Upper lobe of left lung (tissue), 6 donors: ENCODE measurements around the gene ACP5. TPM values are rescaled to one million over a fixed set of nuclear protein-coding genes. Genes with fewer than 3 reads are reported as not detected.

ENCODE experiments used
- ATAC-seq, 2 donors: fragments of 200-7000 bp; cut with Tn5 transposase; one replicate each; pipeline ENCODE4 v1.9.1; 2022; ENCODE audit warnings: mild to moderate bottlenecking in 2 of 2, moderate library complexity in 2 of 2; ENCODE audit not compliant: low FRiP score in 2 of 2
- DNase-seq, 2 donors: peaks; one replicate each; pipeline ENCODE4 v3.0.0-alpha.2; 2019 to 2020
- H3K27ac ChIP-seq, 4 donors: fragments of 200-600 bp; sonication (generic); one replicate each; pipeline ENCODE4 v1.5.1; 2016 to 2019
- H3K27me3 ChIP-seq, 4 donors: fragments of 200-600 bp; sonication (generic); one replicate each; pipeline ENCODE4 v1.5.1; 2017 to 2019
- H3K36me3 ChIP-seq, 4 donors: fragments of 200-600 bp; sonication (generic); one replicate each; pipeline ENCODE4 v1.5.1; 2016 to 2019
- H3K4me1 ChIP-seq, 4 donors: fragments of 200-600 bp; sonication (generic); one replicate each; pipeline ENCODE4 v1.5.1; 2018 to 2019
- H3K4me3 ChIP-seq, 4 donors: fragments of 200-600 bp; sonication (generic); one replicate each; pipeline ENCODE4 v1.5.1; 2017 to 2019; ENCODE audit warnings: mild to moderate bottlenecking in 2 of 4, moderate library complexity in 1 of 4
- H3K9me3 ChIP-seq, 4 donors: fragments of 200-600 bp; sonication (generic); one replicate each; pipeline ENCODE4 v1.5.1; 2018 to 2019
- CTCF ChIP-seq, 6 experiments: fragments of 450-650 bp in 4 of 6; fragments of 200-600 bp in 2 of 6; sonication (generic) in 2 of 6; IDR thresholded peaks; one replicate each; pipeline ENCODE4 v1.5.1; 2016 to 2019; ENCODE audit warnings: antibody characterized with exemption in 6 of 6
- EP300 ChIP-seq, 4 donors: sonication (generic); formaldehyde crosslinking; IDR thresholded peaks; one replicate each; pipeline ENCODE4 v1.5.1; 2017; ENCODE audit warnings: antibody characterized with exemption in 4 of 4, control low read depth in 2 of 4
- POLR2A ChIP-seq, 4 donors: fragments of 450-650 bp; IDR thresholded peaks; one replicate each; pipeline ENCODE4 v1.5.1; 2016 to 2017; ENCODE audit warnings: antibody characterized with exemption in 4 of 4, mild to moderate bottlenecking in 2 of 4
- POLR2AphosphoS5 ChIP-seq, 2 donors: sonication (generic); formaldehyde crosslinking; IDR thresholded peaks; one replicate each; pipeline ENCODE4 v1.5.1; 2017; ENCODE audit warnings: antibody characterized with exemption in 2 of 2
- WGBS, 2 donors: methylation state at CpG; one replicate each; pipeline ENCODE4 v1.1.5; 2017 to 2018; 5-methylcytosine and 5-hydroxymethylcytosine counted together
- total RNA-seq, 6 donors: library from RNA; depleted of rRNA in 4 of 6; stranded (reverse); fragments of >200 nt in 4 of 6; gene quantifications; one replicate each; pipeline versions ENCODE4 v1.1.0 to v1.2.1, GENCODE V29; 2016 to 2021
- donor health status: DM: no; HTN: no; CAD: no; lungs with moderate emphysema.
- donor health status: DM: no; HTN: yes; CAD: no; lungs with severe emphysema.

The ACP5 gene
- total RNA-seq, 6 donors from 2014 or later, result 169 to 650 (median 349) TPM

GRCh38 chr19:11534948-11535347 is 42.5 kb downstream of the ACP5 start:
- TF ChIP-seq POLR2A (IDR thresholded peaks at IDR 0.05), result no peak
- TF ChIP-seq EP300 (IDR thresholded peaks at IDR 0.05), result no peak
- TF ChIP-seq CTCF (IDR thresholded peaks at IDR 0.05), result no peak
- TF ChIP-seq POLR2AphosphoS5 (IDR thresholded peaks at IDR 0.05), result no peak
- peak overlapping the region in 1 of 4 donors; percentile 84 for H3K27ac ChIP-seq
- no peak for DNase-seq
- no peaks in the 10 kb centered on the region for H3K36me3 ChIP-seq
- peaks cover 0 to 12% (median 7%) of the 10 kb centered on the region in 4 donors for H3K27me3 ChIP-seq
- no peak for ATAC-seq
- 68 to 73% methylated on average over 5 of the region's 5 CpGs for WGBS, 2 donors
- no peaks in the 10 kb centered on the region for H3K9me3 ChIP-seq
- H3K4me3 ChIP-seq, result no peak overlapping the region
- peaks cover 10 to 18% (median 15%) of the 10 kb centered on the region in 4 donors for H3K4me1 ChIP-seq

DNA sequence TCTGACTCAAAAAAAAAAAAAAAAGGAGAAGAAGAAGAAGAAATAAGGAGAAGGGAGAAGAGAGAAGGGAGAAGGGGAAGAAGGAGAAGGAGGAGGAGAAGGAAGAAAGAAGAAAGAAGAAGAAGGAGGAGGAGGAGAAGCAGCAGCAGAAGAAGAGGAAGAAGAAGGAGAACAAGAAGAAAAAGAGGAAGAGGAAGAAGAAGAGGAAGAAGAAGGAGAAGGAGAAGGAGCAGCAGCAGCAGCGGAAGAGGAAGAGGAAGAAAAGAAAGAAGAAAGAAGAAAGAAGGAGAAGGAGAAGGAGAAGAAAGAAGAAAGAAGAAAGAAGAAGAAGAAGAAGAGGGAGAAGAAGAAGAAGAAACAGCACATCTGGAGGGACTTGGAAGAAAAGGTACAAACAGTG is 42.9 kb downstream of the ACP5 start:
- 72 to 80% methylated on average over 1 of the region's 1 CpG for WGBS, 2 donors
- TF ChIP-seq CTCF (IDR thresholded peaks at IDR 0.05), result no peak
- no peak for TF ChIP-seq EP300 (IDR thresholded peaks at IDR 0.05)
- no peak for TF ChIP-seq POLR2A (IDR thresholded peaks at IDR 0.05)
- TF ChIP-seq POLR2AphosphoS5 (IDR thresholded peaks at IDR 0.05), result no peak
- H3K4me3 ChIP-seq, result no peak overlapping the region

DNA sequence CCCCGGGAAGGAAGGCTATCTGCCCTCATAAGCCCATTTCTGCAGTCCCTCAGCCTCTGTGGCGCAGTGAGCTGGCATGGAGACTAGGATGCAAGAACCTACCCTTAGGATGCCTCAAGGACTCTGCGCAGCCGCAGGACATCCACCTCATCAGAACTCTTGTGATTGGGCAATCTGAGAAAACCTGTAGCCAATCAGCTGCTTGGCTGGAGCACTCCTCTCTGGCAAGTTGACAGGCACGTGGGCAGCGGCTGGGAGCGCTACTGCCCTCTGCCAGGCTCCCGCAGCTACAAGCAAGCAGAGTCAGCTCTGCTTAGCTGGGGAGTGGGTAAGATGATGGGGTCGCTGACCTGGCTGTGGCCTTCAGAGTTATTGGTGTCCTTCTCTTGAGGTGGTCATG is 47.0 kb downstream of the ACP5 start:
- no peaks in the 10 kb centered on the region for H3K9me3 ChIP-seq
- 29 to 32% methylated on average over 6 to 9 of the region's 9 CpGs for WGBS, 2 donors
- peaks cover 12 to 33% (median 17%) of the 10 kb centered on the region in 4 donors for H3K4me1 ChIP-seq
- no peak overlapping the region for H3K27ac ChIP-seq
- H3K27me3 ChIP-seq, result no peaks in the 10 kb centered on the region
- H3K36me3 ChIP-seq, result no peaks in the 10 kb centered on the region
- TF ChIP-seq POLR2A (IDR thresholded peaks at IDR 0.05) (no peak), POLR2AphosphoS5 (IDR thresholded peaks at IDR 0.05) (no peak), CTCF (IDR thresholded peaks at IDR 0.05) (no peak)
- ATAC-seq (peak; percentile 9 to 32), DNase-seq (peak; percentile 60 to 77)
- H3K4me3 ChIP-seq, result no peak overlapping the region

More for the DNA sequence above, 42.9 kb downstream of the ACP5 start:
- Histone ChIP-seq H3K9me3 (no peaks in the 10 kb centered on the region), H3K36me3 (no peaks in the 10 kb centered on the region), H3K27ac (peak overlapping the region in 1 of 4 donors; percentile 84), H3K4me1 (peaks cover 10 to 22% (median 11%) of the 10 kb centered on the region in 4 donors), H3K27me3 (peaks cover 0 to 9% (median 4%) of the 10 kb centered on the region in 4 donors)
- DNase-seq (no peak), ATAC-seq (no peak)

DNA sequence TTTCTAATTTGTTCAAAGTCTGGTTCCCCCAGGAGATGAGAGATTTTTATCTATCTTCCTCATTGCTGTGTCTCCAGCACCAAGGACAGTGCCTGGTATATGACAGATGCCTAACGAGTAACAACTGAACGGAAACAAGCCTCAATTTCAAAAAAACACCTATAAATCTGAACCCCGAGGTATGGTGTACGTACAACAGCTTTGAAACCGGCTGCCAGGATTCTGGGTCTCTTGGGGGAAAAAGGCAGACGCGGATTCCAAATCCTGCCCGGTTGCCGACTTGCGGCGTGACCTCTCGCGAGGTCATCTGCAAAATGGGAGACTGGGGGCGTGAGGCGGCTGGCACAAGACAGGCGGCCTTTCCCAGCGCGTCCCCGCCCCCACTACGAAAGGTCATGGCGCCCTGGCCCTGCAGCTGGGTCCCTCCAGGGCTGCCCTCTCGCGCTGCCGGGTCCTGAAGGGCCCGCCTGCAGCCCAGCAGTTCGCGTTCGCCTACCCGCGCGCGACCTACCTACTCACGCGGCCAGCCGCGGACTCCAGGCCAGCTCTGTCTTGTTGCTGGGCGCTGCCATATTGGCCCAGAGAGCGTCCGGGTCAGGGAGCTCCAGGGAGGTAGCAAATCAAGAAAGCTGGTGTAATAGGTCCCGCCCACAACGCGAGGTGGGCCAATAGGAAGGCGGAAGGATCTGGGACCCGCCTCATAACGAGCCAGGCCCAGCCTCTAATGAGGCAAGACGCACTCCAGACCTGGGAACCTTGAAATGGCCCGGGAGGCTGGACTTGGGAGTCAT is 48.7 kb downstream of the ACP5 start, which contains the start of gene ECSIT:
Gene ECSIT (minus strand): TSS at position 584 of the 791 bp plus-strand sequence. CDS start 9,964 bp downstream, outside the sequence.
- no peaks in the 10 kb centered on the region for H3K9me3 ChIP-seq
- peaks cover 0 to 10% (median 0%) of the 10 kb centered on the region in 4 donors for H3K36me3 ChIP-seq
- peak within 1 kb of the TSS; percentile 86 to 89 (median 86) for H3K27ac ChIP-seq
- peaks cover 11 to 30% (median 17%) of the 10 kb centered on the region in 4 donors for H3K4me1 ChIP-seq
- TF ChIP-seq EP300 (IDR thresholded peaks at IDR 0.05) (no peak), POLR2A (IDR thresholded peaks at IDR 0.05) (peak in 2 of 4 donors; percentile 11 to 64), CTCF (IDR thresholded peaks at IDR 0.05) (peak in 1 of 6 experiments; percentile 31), POLR2AphosphoS5 (IDR thresholded peaks at IDR 0.05) (peak; percentile 58 to 65)
- ATAC-seq, result peak; percentile 99 to 100
- H3K27me3 ChIP-seq, result no peaks in the 10 kb centered on the region
- peak within 1 kb of the TSS; percentile 43 to 98 (median 94) for H3K4me3 ChIP-seq
- DNase-seq, result peak; percentile 92 to 97
- WGBS, 2 donors, result 0 to 1% methylated on average over 20 to 21 of the region's 47 CpGs

Other genes starting within 250 kb of the ACP5 start
- gene RAB3D, start 238.0 kb downstream of the ACP5 start, total RNA-seq, result 10 to 100 TPM; 22.6 to 59.2 (median 30.7) TPM
- 100 to 1,000 TPM in 3 of 6 donors, 10 to 100 TPM in 3; 85.9 to 260 (median 132) TPM for gene TMEM205, start 231.4 kb downstream of the ACP5 start, total RNA-seq
- 100 to 1,000 TPM in 1 of 6 donors, 10 to 100 TPM in 5; 17.5 to 176 (median 33.3) TPM for gene CCDC159, start 231.1 kb downstream of the ACP5 start, total RNA-seq
- 10 to 100 TPM; 10.8 to 53.8 (median 26.0) TPM for gene PLPPR2, start 222.2 kb downstream of the ACP5 start, total RNA-seq
- gene SWSAP1, start 203.0 kb downstream of the ACP5 start, total RNA-seq, result 10 to 100 TPM in 1 of 6 donors, 1 to 10 TPM in 4, under 1 TPM in 1; 0.89 to 13.6 (median 3.7) TPM
- 10 to 100 TPM in 4 of 6 donors, 1 to 10 TPM in 2; 7.5 to 45.1 (median 15.5) TPM for gene EPOR, start 193.3 kb downstream of the ACP5 start, total RNA-seq
- gene RGL3, start 158.3 kb downstream of the ACP5 start, total RNA-seq, result 100 to 1,000 TPM in 1 of 6 donors, 10 to 100 TPM in 5; 18.5 to 242 (median 44.6) TPM
- gene ODAD3, start 142.5 kb downstream of the ACP5 start, total RNA-seq, result 10 to 100 TPM in 1 of 6 donors, 1 to 10 TPM in 4, under 1 TPM in 1; 0.34 to 11.1 (median 4.1) TPM
- 100 to 1,000 TPM; 124 to 341 (median 187) TPM for gene PRKCSH, start 142.0 kb downstream of the ACP5 start, total RNA-seq
- gene ELAVL3, start 96.6 kb downstream of the ACP5 start, total RNA-seq, result under 1 TPM in 1 of 6 donors, not detected in 5; 0.03 TPM
- 10 to 100 TPM in 3 of 6 donors, 1 to 10 TPM in 3; 6.8 to 30.4 (median 10.3) TPM for gene ZNF653, start 71.8 kb downstream of the ACP5 start, total RNA-seq
- gene ECSIT, start 48.5 kb downstream of the ACP5 start, total RNA-seq, result 10 to 100 TPM; 32.1 to 77.5 (median 48.6) TPM
- gene CNN1, start 38.8 kb downstream of the ACP5 start, total RNA-seq, result 10 to 100 TPM in 5 of 6 donors, 1 to 10 TPM in 1; 3.1 to 47.9 (median 20.7) TPM
- 10 to 100 TPM; 21.0 to 58.3 (median 42.9) TPM for gene ELOF1, start 18.4 kb downstream of the ACP5 start, total RNA-seq
- 10 to 100 TPM in 3 of 6 donors, 1 to 10 TPM in 3; 3.9 to 14.8 (median 10.2) TPM for gene ZNF627, start 19.8 kb upstream of the ACP5 start, total RNA-seq
- 10 to 100 TPM in 2 of 6 donors, 1 to 10 TPM in 4; 6.1 to 22.0 (median 7.7) TPM for gene ZNF823, start 161.3 kb upstream of the ACP5 start, total RNA-seq
- gene ZNF441, start 189.4 kb upstream of the ACP5 start, total RNA-seq, result 10 to 100 TPM in 1 of 6 donors, 1 to 10 TPM in 5; 2.7 to 12.3 (median 6.9) TPM
- 1 to 10 TPM in 4 of 6 donors, under 1 TPM in 1, not detected in 1; 0.55 to 3.4 (median 2.0) TPM for gene ZNF491, start 220.9 kb upstream of the ACP5 start, total RNA-seq
- gene ZNF440, start 236.6 kb upstream of the ACP5 start, total RNA-seq, result 10 to 100 TPM; 12.4 to 49.2 (median 17.0) TPM